ENCODE results near the gene FBXL14.

GRCh38 chr12:1628666-1629337, 34.4 kb upstream of the FBXL14 start, which contains the start of gene WNT5B:
- TF ChIP-seq PRDM1 (tag by site-specific recombination; IDR thresholded peaks at IDR 0.05): no peak
- no peak for TF ChIP-seq CTCF (tag by site-specific recombination; IDR thresholded peaks at IDR 0.05)
- no peak for TF ChIP-seq ZNF311 (tag by site-specific recombination; IDR thresholded peaks at IDR 0.05; ENCODE audit: borderline replicate concordance)
- TF ChIP-seq ZNF704 (tag by site-specific recombination; IDR thresholded peaks at IDR 0.05): no peak
- no peak for TF ChIP-seq ZNF280D (tag by site-specific recombination; IDR thresholded peaks at IDR 0.05)
- no peak for TF ChIP-seq PBX3 (CRISPR knock-in tag; IDR thresholded peaks at IDR 0.05)
- no peak for TF ChIP-seq ZNF302 (tag by site-specific recombination; IDR thresholded peaks at IDR 0.05; ENCODE audit: low read depth)
- TF ChIP-seq ZNF221 (tag by site-specific recombination; IDR thresholded peaks at IDR 0.05; ENCODE audit: borderline replicate concordance): no peak
- no peak for TF ChIP-seq ZBTB17 (tag by site-specific recombination; IDR thresholded peaks at IDR 0.05)
